ENCODE data around the gene ENPP4.
A peak's percentile ranks its signal among the peaks of the same experiment; 100 is the strongest.
"Not testable (repeated sequence)": the region's sequence is repeated elsewhere in the genome, so short reads cannot be mapped to it uniquely, and the experiment has no call there.

Gene ENPP4, protein sequence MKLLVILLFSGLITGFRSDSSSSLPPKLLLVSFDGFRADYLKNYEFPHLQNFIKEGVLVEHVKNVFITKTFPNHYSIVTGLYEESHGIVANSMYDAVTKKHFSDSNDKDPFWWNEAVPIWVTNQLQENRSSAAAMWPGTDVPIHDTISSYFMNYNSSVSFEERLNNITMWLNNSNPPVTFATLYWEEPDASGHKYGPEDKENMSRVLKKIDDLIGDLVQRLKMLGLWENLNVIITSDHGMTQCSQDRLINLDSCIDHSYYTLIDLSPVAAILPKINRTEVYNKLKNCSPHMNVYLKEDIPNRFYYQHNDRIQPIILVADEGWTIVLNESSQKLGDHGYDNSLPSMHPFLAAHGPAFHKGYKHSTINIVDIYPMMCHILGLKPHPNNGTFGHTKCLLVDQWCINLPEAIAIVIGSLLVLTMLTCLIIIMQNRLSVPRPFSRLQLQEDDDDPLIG

GRCh38 chr6:46129629-46130511 is at the start of gene ENPP4:
TSS of gene ENPP4 (plus strand) at chr6:46129989. CDS start at chr6:46139584, 9,595 bp downstream.
- peak; percentile 100 for DNase-seq (ENCODE audit: low spot score)

GRCh38 chr6:46080111-46080510 is 49.7 kb upstream of the ENPP4 start:
- no peak for DNase-seq (ENCODE audit: low spot score)

DNA sequence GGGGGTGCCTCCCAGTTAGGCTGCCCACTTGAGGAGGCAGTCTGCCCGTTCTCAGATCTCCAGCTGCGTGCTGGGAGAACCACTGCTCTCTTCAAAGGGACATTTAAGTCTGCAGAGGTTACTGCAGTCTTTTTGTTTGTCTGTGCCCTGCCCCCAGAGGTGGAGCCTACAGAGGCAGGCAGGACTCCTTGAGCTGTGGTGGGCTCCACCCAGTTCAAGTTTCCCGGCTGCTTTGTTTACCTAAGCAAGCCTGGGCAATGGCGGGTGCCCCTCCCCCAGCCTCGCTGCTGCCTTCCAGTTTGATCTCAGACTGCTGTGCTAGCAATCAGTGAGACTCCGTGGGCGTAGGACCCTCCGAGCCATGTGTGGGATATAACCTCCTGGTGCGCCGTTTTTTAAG is 44.1 kb upstream of the ENPP4 start:
- not testable (repeated sequence) for DNase-seq (ENCODE audit: low spot score)

- peak; percentile 70 for DNase-seq (ENCODE audit: low spot score)
Observed at GRCh38 chr6:46090115-46091079, 39.4 kb upstream of the ENPP4 start.

- no peak for DNase-seq (ENCODE audit: low spot score)
Observed at GRCh38 chr6:46091080-46091478, 38.7 kb upstream of the ENPP4 start.

GRCh38 chr6:46095251-46095650 is 34.5 kb upstream of the ENPP4 start:
- DNase-seq (ENCODE audit: low spot score): no peak

- DNase-seq (ENCODE audit: low spot score): no peak
Observed at GRCh38 chr6:46097366-46097765, 32.4 kb upstream of the ENPP4 start.

DNA sequence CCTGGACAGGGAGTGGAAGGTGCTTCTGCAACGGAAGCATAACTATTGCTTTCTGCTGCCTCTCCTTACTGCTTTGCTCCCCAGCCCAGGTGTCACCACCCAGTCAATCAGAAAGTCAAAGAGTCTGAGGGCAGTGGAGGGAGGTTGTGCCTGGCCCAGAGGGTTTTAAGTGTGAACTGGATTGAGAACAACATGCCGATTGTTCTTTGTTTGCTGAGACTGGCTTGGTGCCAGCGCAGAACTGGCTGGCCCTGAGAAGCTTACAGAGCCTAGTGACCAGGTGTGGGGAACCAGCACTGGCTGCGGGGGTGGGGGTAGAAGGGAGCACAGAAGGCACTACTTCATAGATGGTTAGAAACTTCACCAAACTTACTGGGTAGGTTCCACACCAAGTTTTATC is 31.1 kb upstream of the ENPP4 start:
- DNase-seq (ENCODE audit: low spot score): no peak

GRCh38 chr6:46099952-46100351 is 29.8 kb upstream of the ENPP4 start:
- no peak for DNase-seq (ENCODE audit: low spot score)

GRCh38 chr6:46102123-46102522 is 27.7 kb upstream of the ENPP4 start:
- no peak for DNase-seq (ENCODE audit: low spot score)

- DNase-seq (ENCODE audit: low spot score): no peak
Observed at GRCh38 chr6:46103441-46104115, 26.2 kb upstream of the ENPP4 start.

- DNase-seq (ENCODE audit: low spot score): no peak
Observed at GRCh38 chr6:46104209-46104608, 25.6 kb upstream of the ENPP4 start.

- DNase-seq (ENCODE audit: low spot score): no peak
Observed at GRCh38 chr6:46105568-46105967, 24.2 kb upstream of the ENPP4 start.

DNA sequence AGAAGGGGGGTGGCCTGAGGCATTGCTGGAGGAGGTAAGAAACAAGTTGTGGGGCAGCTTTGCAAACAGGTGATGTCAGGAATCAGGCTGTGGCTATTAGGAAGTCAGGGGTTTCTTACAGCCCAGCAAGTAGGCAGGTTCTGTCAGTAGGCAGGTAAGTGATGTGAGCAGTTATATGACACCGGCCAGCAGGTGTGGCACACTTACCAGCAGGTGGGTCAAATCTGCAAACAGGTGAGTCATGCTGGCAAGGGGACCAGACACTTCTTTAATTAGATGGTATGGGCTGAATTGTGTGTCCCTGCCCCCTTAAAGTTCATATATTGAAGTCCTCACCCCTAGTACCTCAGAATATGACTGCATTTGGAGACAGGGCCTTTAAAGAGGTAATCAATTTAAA is 16.4 kb upstream of the ENPP4 start:
- no peak for DNase-seq (ENCODE audit: low spot score)

DNA sequence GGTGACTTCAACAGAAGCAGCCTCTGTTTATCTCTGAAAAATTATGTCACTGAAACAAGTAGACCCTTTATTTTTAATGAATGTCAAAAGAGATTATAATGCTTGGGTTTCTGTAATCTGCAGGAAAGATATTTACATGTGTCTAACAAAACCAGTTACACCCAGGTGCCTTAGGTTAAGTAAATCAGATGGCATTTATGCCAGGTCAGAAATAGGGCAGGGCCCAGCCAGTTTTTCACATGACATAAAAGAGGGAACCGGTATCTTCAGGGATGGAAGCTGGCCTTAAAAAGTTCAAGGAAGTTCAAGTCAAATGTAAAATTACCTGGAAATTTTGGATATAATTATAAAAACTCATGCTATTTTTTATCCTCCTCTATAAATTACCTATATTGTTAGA is 14.2 kb upstream of the ENPP4 start:
- no peak for DNase-seq (ENCODE audit: low spot score)

DNA sequence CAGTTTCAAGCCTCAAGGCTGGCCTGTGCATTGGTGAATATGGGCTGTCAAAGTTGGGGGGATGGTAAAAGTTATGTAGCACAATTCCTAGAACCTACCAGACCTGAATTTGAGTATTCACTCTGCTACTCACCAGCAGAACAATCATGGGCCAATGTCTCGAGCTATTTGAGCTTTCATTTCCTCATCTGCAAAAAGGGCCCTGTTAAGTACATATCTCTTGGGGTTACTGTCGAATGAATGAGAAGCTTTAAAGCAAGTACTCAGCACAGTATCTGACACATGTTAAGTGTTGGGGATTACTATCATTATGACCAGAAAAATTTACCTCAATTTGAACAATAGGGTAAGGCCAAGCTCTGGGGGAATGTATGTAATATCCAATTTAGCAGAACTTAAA is 13.5 kb upstream of the ENPP4 start:
- DNase-seq (ENCODE audit: low spot score): no peak

DNA sequence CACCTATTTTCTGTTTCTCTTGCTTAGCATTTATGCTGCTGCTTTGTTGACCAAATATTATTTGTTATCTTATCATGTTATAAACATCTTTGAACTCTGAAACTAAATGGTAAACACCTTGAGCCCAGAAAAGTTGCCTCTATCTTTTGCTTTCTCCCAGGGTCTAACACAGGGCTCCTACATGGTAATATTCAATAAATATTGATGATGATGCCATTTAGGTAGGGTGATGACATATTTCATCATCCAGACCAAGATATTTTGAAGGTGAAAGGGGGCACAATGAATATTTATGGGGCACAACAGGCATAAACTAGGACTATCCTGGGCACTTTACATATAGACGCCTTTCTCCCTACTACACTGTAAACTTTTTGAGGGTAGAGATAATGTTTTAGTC is 11.6 kb upstream of the ENPP4 start:
- DNase-seq (ENCODE audit: low spot score): no peak

DNA sequence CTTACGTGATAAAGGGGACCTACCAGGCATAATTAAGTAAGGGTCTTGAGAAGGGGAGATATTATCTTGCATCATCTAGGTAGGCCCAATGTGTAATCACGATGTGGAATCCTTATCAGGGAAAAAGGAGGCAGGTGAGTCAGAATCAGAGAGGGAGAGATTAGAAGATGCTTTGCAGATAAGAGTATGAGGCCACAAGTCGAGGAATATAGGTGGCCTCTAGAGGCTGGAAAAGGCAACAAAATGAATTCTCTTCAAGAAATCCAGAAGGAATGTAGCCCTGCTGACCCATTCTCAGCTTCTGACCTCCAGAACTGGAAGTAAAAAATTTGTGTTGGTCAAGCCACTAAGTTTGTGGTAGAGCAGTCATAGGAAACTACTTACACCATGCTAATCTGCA is 11.0 kb upstream of the ENPP4 start:
- no peak for DNase-seq (ENCODE audit: low spot score)

GRCh38 chr6:46119679-46120078 is 10.1 kb upstream of the ENPP4 start:
- not testable (repeated sequence) for DNase-seq (ENCODE audit: low spot score)

- DNase-seq (ENCODE audit: low spot score): no peak
Observed at GRCh38 chr6:46128476-46128875, 1.3 kb upstream of the ENPP4 start.

DNA sequence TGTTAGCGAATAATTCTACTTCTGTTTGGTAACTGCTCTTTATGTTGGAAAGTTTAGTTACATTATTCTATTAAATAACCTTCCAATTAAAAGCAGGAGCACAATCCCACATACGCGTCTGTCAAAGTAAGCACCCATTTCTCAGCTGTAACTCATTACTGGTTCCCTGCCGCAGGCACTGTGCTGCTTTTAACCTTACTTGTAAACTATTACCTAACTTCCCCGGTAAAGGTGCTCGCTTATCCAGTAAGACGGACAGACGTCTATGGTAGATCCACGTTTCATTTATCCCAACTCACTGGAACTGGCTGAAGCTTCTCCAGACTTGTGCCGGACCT is 529 bp upstream of the ENPP4 start:
- DNase-seq (ENCODE audit: low spot score): no peak
